Mucosa of rectum (tissue), 2 donors: Measurements from ENCODE around the gene ELOVL5.

Experiments used
- H3K27ac ChIP-seq, 2 donors: one replicate each; pipeline ENCODE4 v1.7.0; 2013; ENCODE audit warnings: inconsistent platforms in 2 of 2, low read depth in 2 of 2, low read length in 2 of 2
- H3K27me3 ChIP-seq, 2 donors: one replicate each; pipeline ENCODE4 v1.7.0; 2013; ENCODE audit warnings: low read length in 2 of 2; ENCODE audit not compliant: control insufficient read depth in 2 of 2, insufficient read depth in 2 of 2
- H3K36me3 ChIP-seq, 2 donors: one replicate each; pipeline ENCODE4 v1.7.0; 2013; ENCODE audit warnings: low read length in 2 of 2; ENCODE audit not compliant: control insufficient read depth in 2 of 2, insufficient read depth in 2 of 2
- H3K4me1 ChIP-seq, 2 donors: one replicate each; pipeline ENCODE4 v1.7.0; 2013; ENCODE audit warnings: low read length in 2 of 2, mild to moderate bottlenecking in 1 of 2; ENCODE audit not compliant: control insufficient read depth in 2 of 2, insufficient read depth in 2 of 2
- H3K4me3 ChIP-seq, 2 donors: one replicate each; pipeline ENCODE4 v1.7.0; 2013; ENCODE audit warnings: low read length in 2 of 2
- H3K9ac ChIP-seq, 2 donors: one replicate each; pipeline ENCODE4 v1.7.0; 2013; ENCODE audit warnings: low read length in 2 of 2, low read depth in 1 of 2, mild to moderate bottlenecking in 1 of 2
- H3K9me3 ChIP-seq, 2 donors: one replicate each; pipeline ENCODE4 v1.7.0; 2013; ENCODE audit warnings: low read length in 2 of 2; ENCODE audit not compliant: control insufficient read depth in 2 of 2
- donor health status: healthy.
- donor health status: Normal muscosa, but diverticular disease.

Gene ELOVL5

DNA sequence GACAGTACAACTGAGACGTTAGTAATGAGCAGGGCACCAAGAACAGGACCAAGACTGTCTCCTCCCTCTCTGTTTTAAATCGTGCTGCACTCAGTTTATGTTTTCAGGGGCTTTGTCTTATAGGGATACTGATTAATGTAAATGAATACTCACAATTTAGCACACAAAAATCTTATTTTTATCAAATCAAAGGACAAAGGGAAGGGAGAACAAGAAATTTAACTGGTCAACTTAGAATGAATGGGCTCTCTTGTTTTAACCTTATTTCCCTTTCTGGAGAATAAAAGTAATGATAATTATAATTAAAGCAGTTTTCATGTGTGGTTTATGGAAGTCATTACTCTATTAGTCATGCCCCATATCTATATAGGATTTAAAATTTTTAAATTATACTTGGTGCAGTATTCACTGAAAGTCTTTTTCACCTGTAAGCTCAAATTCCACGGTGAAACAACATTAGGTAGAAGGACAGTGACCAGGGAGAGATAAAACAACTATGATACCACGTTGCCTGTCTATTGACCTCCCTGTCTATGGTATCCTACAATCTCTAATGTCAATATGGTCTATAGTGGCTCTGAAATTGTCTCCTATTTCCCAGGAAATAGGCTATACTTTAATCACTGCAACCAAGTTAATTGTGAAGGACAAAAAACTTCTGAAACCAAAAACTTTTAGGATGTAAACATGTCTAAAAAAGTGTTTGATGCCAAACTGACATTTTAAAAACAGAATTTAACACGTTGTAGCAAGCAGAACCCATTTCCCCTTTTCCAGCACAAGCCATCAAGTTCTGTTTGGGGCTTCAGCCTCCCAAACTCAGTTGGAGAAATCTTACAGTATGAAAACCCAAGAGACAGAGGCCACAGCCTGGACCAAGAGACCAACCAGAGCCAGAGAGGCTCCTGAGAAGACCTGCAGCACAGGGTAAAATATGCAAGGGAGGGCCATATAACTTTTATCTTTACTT is 15.0 kb downstream of the ELOVL5 start:
- Histone ChIP-seq H3K27ac (no peak overlapping the region), H3K4me1 (peaks cover 4 to 7% of the 10 kb centered on the region in 2 donors), H3K27me3 (no peaks in the 10 kb centered on the region), H3K36me3 (no peaks in the 10 kb centered on the region), H3K9ac (no peak overlapping the region), H3K4me3 (no peak overlapping the region), H3K9me3 (no peaks in the 10 kb centered on the region)

- no peak overlapping the region for H3K27ac ChIP-seq
- peaks cover 7 to 8% of the 10 kb centered on the region in 2 donors for H3K4me1 ChIP-seq
- no peaks in the 10 kb centered on the region for H3K27me3 ChIP-seq
- H3K36me3 ChIP-seq = no peaks in the 10 kb centered on the region
- H3K9me3 ChIP-seq = no peaks in the 10 kb centered on the region
- no peak overlapping the region for H3K9ac ChIP-seq
- no peak overlapping the region for H3K4me3 ChIP-seq
Observed at GRCh38 chr6:53331678-53332077, 17.1 kb downstream of the ELOVL5 start.

DNA sequence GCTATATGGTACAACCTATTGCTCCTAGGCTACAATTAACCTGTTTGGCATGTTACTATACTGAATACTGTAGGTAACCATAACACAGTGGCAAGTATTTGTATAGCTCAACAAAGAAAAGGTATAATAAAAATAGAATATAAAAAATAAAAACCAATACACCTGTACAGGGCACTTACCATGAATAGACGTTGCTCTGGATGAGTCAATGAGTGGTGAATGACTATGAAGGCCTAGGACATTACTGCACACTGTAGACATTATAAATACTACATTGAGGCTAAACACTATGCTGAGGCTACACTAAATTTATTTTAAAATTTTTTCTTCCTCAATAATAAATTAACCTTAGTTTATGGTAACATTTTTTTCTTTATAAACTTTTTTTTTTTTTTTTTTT is 18.6 kb downstream of the ELOVL5 start:
- Histone ChIP-seq H3K27ac (no peak overlapping the region), H3K9ac (no peak overlapping the region), H3K4me3 (no peak overlapping the region), H3K4me1 (peaks cover 4 to 7% of the 10 kb centered on the region in 2 donors), H3K27me3 (no peaks in the 10 kb centered on the region), H3K36me3 (no peaks in the 10 kb centered on the region), H3K9me3 (no peaks in the 10 kb centered on the region)

GRCh38 chr6:53328375-53328774 is 20.4 kb downstream of the ELOVL5 start:
- Histone ChIP-seq H3K27ac (no peak overlapping the region), H3K9me3 (no peaks in the 10 kb centered on the region), H3K9ac (no peak overlapping the region), H3K36me3 (no peaks in the 10 kb centered on the region), H3K27me3 (no peaks in the 10 kb centered on the region), H3K4me3 (no peak overlapping the region), H3K4me1 (peaks cover 3 to 4% of the 10 kb centered on the region in 2 donors)

DNA sequence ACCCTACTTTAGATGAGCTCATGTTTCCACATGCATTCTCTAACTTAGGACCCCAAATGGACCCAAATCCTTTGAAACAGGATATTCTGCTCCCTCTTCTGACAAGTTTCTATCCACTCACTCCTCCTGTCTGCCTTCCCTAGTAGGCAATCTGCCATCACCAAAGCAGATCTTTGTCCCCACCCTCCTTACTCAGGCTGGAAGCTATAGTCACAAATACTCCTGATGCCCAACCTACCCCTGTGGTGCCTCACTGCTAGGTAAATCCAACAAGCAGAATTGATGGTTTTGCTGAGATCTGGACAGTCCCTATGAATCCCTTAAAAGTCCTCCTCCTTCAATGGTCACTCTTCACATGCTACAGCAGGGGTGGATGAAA is 21.7 kb downstream of the ELOVL5 start:
- H3K9ac ChIP-seq = no peak overlapping the region
- peaks cover 3 to 4% of the 10 kb centered on the region in 2 donors for H3K4me1 ChIP-seq
- H3K36me3 ChIP-seq = no peaks in the 10 kb centered on the region
- peak overlapping the region in 1 of 2 donors; percentile 24 for H3K27ac ChIP-seq
- no peaks in the 10 kb centered on the region for H3K27me3 ChIP-seq
- no peaks in the 10 kb centered on the region for H3K9me3 ChIP-seq
- no peak overlapping the region for H3K4me3 ChIP-seq

DNA sequence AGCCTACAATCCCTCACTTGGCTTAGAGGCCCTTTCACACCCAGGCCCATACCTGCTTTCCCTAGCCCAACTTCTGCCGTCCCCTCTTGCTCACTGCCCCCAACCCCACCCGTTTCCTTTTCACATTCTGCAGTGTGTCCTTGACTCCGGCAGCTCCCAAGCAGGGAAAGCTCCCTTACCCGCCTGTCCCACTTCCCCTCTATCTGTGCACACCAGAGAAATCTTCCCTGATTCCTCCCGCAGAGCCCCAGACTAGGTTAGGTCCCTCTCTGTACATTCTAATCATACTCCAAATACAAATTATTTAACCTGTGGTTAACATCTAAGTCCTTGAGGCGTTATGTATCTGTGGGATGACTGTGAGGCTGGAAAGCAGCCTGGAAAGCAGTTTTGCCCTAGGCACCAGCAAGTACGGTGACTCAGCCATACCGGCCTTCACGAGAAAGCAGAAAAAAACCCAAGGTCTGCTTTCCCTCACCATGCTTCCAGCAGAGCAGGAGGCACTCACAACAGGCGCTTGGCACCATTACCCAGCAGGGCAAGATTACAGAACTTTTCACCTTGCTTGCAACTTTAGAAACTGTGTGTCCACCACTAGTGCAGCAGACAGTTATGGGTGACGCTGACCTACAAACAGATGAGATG is 22.3 kb downstream of the ELOVL5 start:
- peak overlapping the region in 1 of 2 donors; percentile 24 for H3K27ac ChIP-seq
- H3K9me3 ChIP-seq = no peaks in the 10 kb centered on the region
- H3K9ac ChIP-seq = no peak overlapping the region
- peaks cover 3 to 4% of the 10 kb centered on the region in 2 donors for H3K4me1 ChIP-seq
- no peaks in the 10 kb centered on the region for H3K36me3 ChIP-seq
- no peaks in the 10 kb centered on the region for H3K27me3 ChIP-seq
- no peak overlapping the region for H3K4me3 ChIP-seq

DNA sequence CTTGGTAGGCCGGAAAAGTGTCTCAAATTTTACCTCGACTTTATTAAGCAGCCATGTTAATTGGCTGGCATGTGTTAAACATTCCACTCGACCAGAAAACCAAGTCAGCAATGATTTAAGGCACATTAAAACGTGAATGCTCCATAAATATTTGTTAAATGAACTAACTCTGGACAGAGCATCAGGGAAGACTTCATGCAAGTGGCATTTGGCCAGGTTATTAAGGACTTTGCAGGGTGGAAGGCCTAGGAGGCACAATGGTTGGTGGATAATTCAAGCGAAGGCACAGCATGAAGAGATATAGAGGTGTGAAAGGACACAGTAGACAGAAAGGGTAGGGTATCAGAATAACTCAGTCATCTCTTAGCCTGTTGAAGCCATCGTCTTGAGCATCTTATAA is 23.0 kb downstream of the ELOVL5 start:
- Histone ChIP-seq H3K36me3 (no peaks in the 10 kb centered on the region), H3K27me3 (no peaks in the 10 kb centered on the region), H3K9ac (no peak overlapping the region), H3K27ac (no peak overlapping the region), H3K4me3 (no peak overlapping the region), H3K9me3 (no peaks in the 10 kb centered on the region), H3K4me1 (peaks cover 3 to 4% of the 10 kb centered on the region in 2 donors)

GRCh38 chr6:53322188-53323029 is 26.3 kb downstream of the ELOVL5 start:
- Histone ChIP-seq H3K4me3 (no peak overlapping the region), H3K27me3 (no peaks in the 10 kb centered on the region), H3K9me3 (no peaks in the 10 kb centered on the region), H3K4me1 (peaks cover 3 to 4% of the 10 kb centered on the region in 2 donors), H3K36me3 (no peaks in the 10 kb centered on the region), H3K27ac (no peak overlapping the region), H3K9ac (no peak overlapping the region)

DNA sequence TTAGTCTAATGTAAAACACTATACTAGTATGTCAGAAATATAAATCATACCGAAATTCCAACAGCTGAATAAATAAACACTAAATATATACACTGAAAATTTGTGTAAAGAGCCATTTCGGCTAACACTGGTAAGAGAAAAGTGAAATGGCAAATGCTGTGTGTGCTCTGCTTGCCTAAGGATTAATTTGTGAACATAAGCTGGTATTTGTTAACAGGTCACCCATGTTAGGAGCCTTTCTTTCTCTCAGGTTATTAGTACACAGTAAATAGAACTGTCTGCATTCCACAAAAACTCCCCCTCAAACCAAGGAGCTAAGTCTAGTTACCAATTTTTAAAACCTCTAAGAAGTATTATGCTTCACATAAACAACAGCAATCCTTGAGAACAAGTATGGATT is 27.0 kb downstream of the ELOVL5 start:
- no peak overlapping the region for H3K27ac ChIP-seq
- peaks cover under 1 to 2% of the 10 kb centered on the region in 2 donors for H3K4me1 ChIP-seq
- no peaks in the 10 kb centered on the region for H3K36me3 ChIP-seq
- H3K27me3 ChIP-seq = no peaks in the 10 kb centered on the region
- H3K9me3 ChIP-seq = no peaks in the 10 kb centered on the region
- H3K4me3 ChIP-seq = no peak overlapping the region
- no peak overlapping the region for H3K9ac ChIP-seq
